Activated T-cell treated with anti-CD3 and anti-CD28 coated beads, Interleukin-2, amount 50 U/mL, for 24 hours (primary cell): ENCODE measurements around the gene BSN.
A peak's percentile ranks its signal among the peaks of the same experiment; 100 is the strongest.

Experiments used
- DNase-seq: peaks from one replicate; pipeline ENCODE4 v3.0.0-alpha.2; 2020
- H3K27ac Mint-ChIP-seq: 2 replicates; pipeline ENCODE4 v1.8.0; 2020; ENCODE audit warnings: mild to moderate bottlenecking, mixed read lengths
- H3K27me3 Mint-ChIP-seq: 2 replicates; pipeline ENCODE4 v1.8.0; 2020; ENCODE audit warnings: mixed read lengths
- H3K36me3 Mint-ChIP-seq: 2 replicates; pipeline ENCODE4 v1.8.0; 2020; ENCODE audit warnings: low read depth, mixed read lengths
- H3K4me1 Mint-ChIP-seq: 2 replicates; pipeline ENCODE4 v1.8.0; 2020; ENCODE audit warnings: low read depth, mixed read lengths
- H3K4me3 Mint-ChIP-seq: 2 replicates; pipeline ENCODE4 v1.8.0; 2020; ENCODE audit warnings: mild to moderate bottlenecking, moderate library complexity, mixed read lengths
- H3K9me3 Mint-ChIP-seq: 2 replicates; pipeline ENCODE4 v1.8.0; 2020; ENCODE audit warnings: mixed read lengths

BSN gene

GRCh38 chr3:49620728-49621127 is 66.5 kb downstream of the BSN start:
- no peaks in the 10 kb centered on the region for H3K9me3 Mint-ChIP-seq
- no peaks in the 10 kb centered on the region for H3K4me1 Mint-ChIP-seq
- no peak for DNase-seq
- H3K4me3 Mint-ChIP-seq: no peak overlapping the region
- no peak overlapping the region for H3K27ac Mint-ChIP-seq
- H3K36me3 Mint-ChIP-seq: no peaks in the 10 kb centered on the region
- no peaks in the 10 kb centered on the region for H3K27me3 Mint-ChIP-seq

- H3K36me3 Mint-ChIP-seq: no peaks in the 10 kb centered on the region
- H3K27ac Mint-ChIP-seq: no peak overlapping the region
- H3K4me3 Mint-ChIP-seq: no peak overlapping the region
- H3K9me3 Mint-ChIP-seq: no peaks in the 10 kb centered on the region
- H3K4me1 Mint-ChIP-seq: peaks cover 7% of the 10 kb centered on the region
- H3K27me3 Mint-ChIP-seq: no peaks in the 10 kb centered on the region
- no peak for DNase-seq
Observed at GRCh38 chr3:49623071-49623470, 68.8 kb downstream of the BSN start.

DNA sequence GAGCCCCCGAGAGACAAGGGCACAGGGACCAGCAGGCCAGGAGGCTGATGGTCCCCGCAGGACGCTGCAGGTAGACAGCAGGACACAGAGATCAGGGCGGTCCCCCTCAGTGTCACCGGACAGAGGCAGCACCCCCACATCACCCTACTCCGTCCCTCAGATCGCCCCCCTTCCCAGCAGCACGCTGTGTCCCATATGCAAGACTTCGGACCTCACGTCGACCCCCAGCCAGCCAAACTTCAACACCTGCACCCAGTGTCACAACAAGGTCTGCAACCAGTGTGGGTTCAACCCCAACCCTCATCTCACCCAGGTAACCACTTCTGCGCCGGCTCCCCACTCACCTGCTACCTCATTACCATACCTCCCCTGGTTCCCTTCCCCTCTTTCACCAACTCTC is 70.8 kb downstream of the BSN start:
- DNase-seq: no peak
- H3K36me3 Mint-ChIP-seq: no peaks in the 10 kb centered on the region
- no peaks in the 10 kb centered on the region for H3K9me3 Mint-ChIP-seq
- H3K27ac Mint-ChIP-seq: no peak overlapping the region
- H3K4me3 Mint-ChIP-seq: no peak overlapping the region
- no peaks in the 10 kb centered on the region for H3K27me3 Mint-ChIP-seq
- H3K4me1 Mint-ChIP-seq: peaks cover 7% of the 10 kb centered on the region

DNA sequence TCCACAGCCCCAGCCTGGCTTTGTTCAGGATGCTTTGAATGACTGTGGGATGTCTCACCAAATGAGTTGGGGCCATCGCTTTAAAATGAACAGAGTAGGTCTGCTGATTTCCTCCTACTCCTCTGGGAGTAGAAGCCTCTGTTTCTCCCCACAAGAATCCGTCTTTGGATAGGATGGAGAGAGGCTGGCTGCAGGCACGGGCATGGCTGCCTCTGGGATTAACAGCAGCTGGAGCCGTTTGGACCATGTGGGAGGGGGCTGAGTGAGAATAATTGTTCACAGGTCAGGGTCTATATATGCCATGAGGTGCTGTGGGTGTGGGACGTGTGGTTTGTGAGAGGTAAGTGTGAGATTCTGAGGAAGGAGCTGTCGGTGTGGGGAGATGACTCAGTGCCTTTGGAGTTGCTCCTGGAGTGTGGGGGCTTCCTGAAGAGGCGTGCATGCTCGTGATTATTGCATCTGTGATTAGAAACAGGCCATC is 71.9 kb downstream of the BSN start:
- H3K4me3 Mint-ChIP-seq: no peak overlapping the region
- H3K9me3 Mint-ChIP-seq: no peaks in the 10 kb centered on the region

GRCh38 chr3:49626796-49627195 is 72.5 kb downstream of the BSN start:
- no peaks in the 10 kb centered on the region for H3K36me3 Mint-ChIP-seq
- H3K27me3 Mint-ChIP-seq: no peaks in the 10 kb centered on the region
- no peaks in the 10 kb centered on the region for H3K9me3 Mint-ChIP-seq
- no peak overlapping the region for H3K27ac Mint-ChIP-seq
- DNase-seq: no peak
- H3K4me3 Mint-ChIP-seq: no peak overlapping the region
- H3K4me1 Mint-ChIP-seq: peaks cover 7% of the 10 kb centered on the region

More for the DNA sequence above, 71.9 kb downstream of the BSN start:
- Mint-ChIP-seq H3K27ac (no peak overlapping the region), H3K4me1 (peaks cover 7% of the 10 kb centered on the region), H3K27me3 (no peaks in the 10 kb centered on the region), H3K36me3 (no peaks in the 10 kb centered on the region)
- no peak for DNase-seq

GRCh38 chr3:49627634-49628033 is 73.4 kb downstream of the BSN start:
- no peaks in the 10 kb centered on the region for H3K9me3 Mint-ChIP-seq
- no peak overlapping the region for H3K4me3 Mint-ChIP-seq
- peak overlapping the region; percentile 16 for H3K27ac Mint-ChIP-seq
- H3K27me3 Mint-ChIP-seq: no peaks in the 10 kb centered on the region
- no peaks in the 10 kb centered on the region for H3K36me3 Mint-ChIP-seq
- H3K4me1 Mint-ChIP-seq: peaks cover 7% of the 10 kb centered on the region
- no peak for DNase-seq

DNA sequence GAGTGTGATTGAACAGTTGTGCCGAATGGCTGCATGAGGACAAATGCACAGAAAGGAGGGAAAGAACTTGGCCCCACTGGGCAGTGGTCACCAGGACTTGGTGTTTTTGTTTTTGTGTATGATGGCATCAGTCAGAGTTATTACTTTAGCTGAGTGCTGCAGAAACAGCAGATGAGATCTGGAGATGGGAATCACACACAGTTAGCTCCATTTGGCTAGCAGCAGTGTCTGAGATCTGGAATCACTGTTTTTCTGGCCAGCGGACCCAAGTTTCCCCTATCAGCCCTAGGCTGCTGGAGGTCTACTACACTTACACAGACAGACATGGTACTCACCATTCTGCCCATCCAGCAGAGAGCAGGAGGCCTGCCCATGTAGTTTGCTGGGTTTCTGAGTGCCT is 74.0 kb downstream of the BSN start:
- H3K27ac Mint-ChIP-seq: no peak overlapping the region
- H3K9me3 Mint-ChIP-seq: no peaks in the 10 kb centered on the region
- H3K27me3 Mint-ChIP-seq: no peaks in the 10 kb centered on the region
- no peak for DNase-seq
- H3K4me3 Mint-ChIP-seq: no peak overlapping the region
- H3K36me3 Mint-ChIP-seq: no peaks in the 10 kb centered on the region
- H3K4me1 Mint-ChIP-seq: peaks cover 7% of the 10 kb centered on the region

GRCh38 chr3:49629451-49629850 is 75.2 kb downstream of the BSN start:
- DNase-seq: no peak
- Mint-ChIP-seq H3K4me3 (no peak overlapping the region), H3K27me3 (no peaks in the 10 kb centered on the region), H3K4me1 (peaks cover 8% of the 10 kb centered on the region), H3K27ac (no peak overlapping the region), H3K9me3 (no peaks in the 10 kb centered on the region), H3K36me3 (no peaks in the 10 kb centered on the region)

GRCh38 chr3:49629866-49630265 is 75.6 kb downstream of the BSN start:
- peaks cover 8% of the 10 kb centered on the region for H3K4me1 Mint-ChIP-seq
- H3K27me3 Mint-ChIP-seq: no peaks in the 10 kb centered on the region
- DNase-seq: no peak
- H3K27ac Mint-ChIP-seq: no peak overlapping the region
- H3K36me3 Mint-ChIP-seq: no peaks in the 10 kb centered on the region
- no peak overlapping the region for H3K4me3 Mint-ChIP-seq
- no peaks in the 10 kb centered on the region for H3K9me3 Mint-ChIP-seq

DNA sequence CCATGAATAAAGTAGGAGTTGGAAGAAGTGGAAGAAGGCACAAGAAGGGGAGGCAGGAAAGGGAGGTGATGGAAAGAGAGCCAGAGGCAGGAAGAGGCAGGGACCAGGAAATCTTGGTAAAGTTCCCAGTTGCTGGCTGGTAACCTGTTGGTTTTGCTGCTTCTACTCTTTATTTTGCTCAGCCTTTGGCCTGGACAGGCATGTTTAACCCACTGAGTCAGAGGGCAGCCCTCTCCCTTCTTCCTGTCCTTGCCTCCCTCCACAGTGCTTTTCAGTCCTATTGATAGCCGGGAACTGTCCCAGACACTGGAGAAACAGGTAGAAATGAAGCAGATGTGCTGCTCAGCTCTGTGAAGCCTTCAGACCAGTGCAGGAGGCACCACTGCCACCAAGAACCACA is 76.5 kb downstream of the BSN start:
- H3K27ac Mint-ChIP-seq: no peak overlapping the region
- no peaks in the 10 kb centered on the region for H3K36me3 Mint-ChIP-seq
- no peaks in the 10 kb centered on the region for H3K9me3 Mint-ChIP-seq
- peaks cover 8% of the 10 kb centered on the region for H3K4me1 Mint-ChIP-seq
- H3K4me3 Mint-ChIP-seq: no peak overlapping the region
- H3K27me3 Mint-ChIP-seq: no peaks in the 10 kb centered on the region
- DNase-seq: no peak

DNA sequence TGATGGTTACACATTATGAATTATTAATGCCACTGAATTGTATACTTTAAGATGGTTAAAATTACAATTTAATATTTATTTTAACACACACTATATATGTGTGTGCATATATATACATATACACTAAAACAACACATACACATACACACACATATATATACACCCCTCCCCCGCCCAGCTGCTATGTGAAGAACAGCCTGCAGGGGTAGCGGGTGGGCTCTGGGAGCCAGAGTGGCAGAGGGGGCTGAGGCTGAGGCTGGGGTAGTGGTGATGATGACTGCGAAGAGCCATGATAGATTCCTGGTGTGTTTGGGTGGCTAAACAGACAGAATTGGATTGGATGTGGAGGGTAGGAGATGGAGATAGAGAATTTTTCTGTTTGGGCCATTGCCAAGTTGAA is 80.5 kb downstream of the BSN start:
- H3K4me1 Mint-ChIP-seq: peaks cover 4% of the 10 kb centered on the region
- no peak for DNase-seq
- H3K9me3 Mint-ChIP-seq: no peaks in the 10 kb centered on the region
- H3K36me3 Mint-ChIP-seq: no peaks in the 10 kb centered on the region
- H3K27ac Mint-ChIP-seq: peak overlapping the region; percentile 9
- no peak overlapping the region for H3K4me3 Mint-ChIP-seq
- H3K27me3 Mint-ChIP-seq: no peaks in the 10 kb centered on the region

DNA sequence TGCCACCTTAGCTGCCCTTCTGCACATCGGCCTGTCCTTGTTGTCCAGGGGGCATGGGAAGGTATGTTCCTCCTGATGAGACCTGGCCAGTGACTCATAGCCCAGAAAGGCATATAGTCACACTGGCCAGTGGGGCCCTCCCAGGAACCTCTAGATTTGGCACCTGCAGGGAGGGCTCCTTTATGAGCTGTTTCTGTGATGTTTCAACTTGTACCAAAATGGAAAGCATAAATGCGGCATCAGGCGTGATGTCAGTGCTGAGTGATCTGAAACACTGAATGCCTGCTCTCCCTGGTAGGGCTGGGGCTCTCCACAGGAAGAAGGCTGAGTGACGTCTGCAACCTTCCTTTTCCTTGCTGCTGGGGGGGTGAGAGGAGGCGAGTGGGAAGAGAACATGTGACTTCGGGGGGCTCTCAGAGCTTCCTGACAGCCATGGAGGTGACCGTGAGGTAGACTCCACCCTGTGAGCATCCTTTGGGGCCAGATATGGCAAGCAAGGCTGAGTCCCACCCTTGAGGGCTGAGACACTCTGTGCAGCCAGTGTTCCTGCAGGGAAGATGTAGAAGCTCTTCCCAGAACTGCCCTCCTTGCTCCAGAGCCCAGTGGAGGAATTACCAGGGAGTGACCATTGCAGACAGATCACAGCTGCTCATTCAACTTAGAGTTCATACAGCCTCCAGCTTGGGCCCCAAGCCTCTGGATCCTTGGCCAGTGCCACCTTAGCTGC is 82.8 kb downstream of the BSN start:
- Mint-ChIP-seq H3K9me3 (no peaks in the 10 kb centered on the region), H3K4me1 (peaks cover 4% of the 10 kb centered on the region), H3K36me3 (no peaks in the 10 kb centered on the region), H3K27me3 (no peaks in the 10 kb centered on the region), H3K27ac (peak overlapping the region; percentile 4), H3K4me3 (no peak overlapping the region)
- no peak for DNase-seq

GRCh38 chr3:49638445-49638844 is 84.2 kb downstream of the BSN start:
- Mint-ChIP-seq H3K36me3 (no peaks in the 10 kb centered on the region), H3K4me1 (peaks cover 4% of the 10 kb centered on the region), H3K4me3 (no peak overlapping the region), H3K9me3 (no peaks in the 10 kb centered on the region), H3K27me3 (no peaks in the 10 kb centered on the region), H3K27ac (no peak overlapping the region)
- no peak for DNase-seq

- no peaks in the 10 kb centered on the region for H3K9me3 Mint-ChIP-seq
- no peaks in the 10 kb centered on the region for H3K27me3 Mint-ChIP-seq
- H3K4me1 Mint-ChIP-seq: peaks cover 3% of the 10 kb centered on the region
- H3K4me3 Mint-ChIP-seq: no peak overlapping the region
- H3K27ac Mint-ChIP-seq: no peak overlapping the region
- no peak for DNase-seq
- no peaks in the 10 kb centered on the region for H3K36me3 Mint-ChIP-seq
Observed at GRCh38 chr3:49639551-49639950, 85.3 kb downstream of the BSN start.

DNA sequence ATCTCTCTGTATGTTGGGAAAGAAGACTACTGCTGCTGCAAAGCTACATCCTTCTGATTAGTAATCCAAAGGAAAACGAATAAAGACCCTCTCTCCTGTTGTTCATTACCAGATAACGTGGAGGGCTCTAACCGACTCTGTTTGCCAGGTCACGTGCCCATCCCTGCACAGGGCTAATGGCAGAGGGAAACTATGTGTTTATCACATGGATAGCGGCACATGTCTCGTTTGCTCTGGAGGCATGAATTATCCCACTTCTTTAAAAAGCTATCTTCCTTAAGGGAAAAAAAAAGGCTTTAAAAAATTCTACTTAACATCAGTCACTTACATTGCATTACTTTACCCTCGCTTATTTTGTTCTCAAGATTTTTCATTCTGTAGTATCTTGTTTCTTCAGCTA is 87.0 kb downstream of the BSN start:
- H3K4me1 Mint-ChIP-seq: peaks cover 3% of the 10 kb centered on the region
- no peak overlapping the region for H3K27ac Mint-ChIP-seq
- DNase-seq: no peak
- H3K9me3 Mint-ChIP-seq: no peaks in the 10 kb centered on the region
- no peaks in the 10 kb centered on the region for H3K36me3 Mint-ChIP-seq
- no peaks in the 10 kb centered on the region for H3K27me3 Mint-ChIP-seq
- H3K4me3 Mint-ChIP-seq: no peak overlapping the region
